PC-9 (cell line): Measurements from ENCODE around the gene KDM1B. TPM values are rescaled to one million over a fixed set of nuclear protein-coding genes. Genes with fewer than 3 reads are reported as not detected.
A peak's percentile ranks its signal among the peaks of the same experiment; 100 is the strongest.

Experiments
- BruUV-seq: library from RNA; stranded (reverse); fragments of 400-500 nt; replicated peaks from 2 replicates; lab custom pipeline; 2021; lab: Mats Ljungman, UMichigan
- CTCF ChIA-PET: fragments of 300-600 bp; sonication (Branson Sonifier 250); formaldehyde crosslinking; loops from one replicate; lab custom pipeline; 2022; ENCODE audit warnings: antibody characterized with exemption; lab: Charles Lee
- POLR2A ChIA-PET: fragments of 300-600 bp; sonication (Branson Sonifier 250); formaldehyde crosslinking; loops from one replicate; lab custom pipeline; 2022; ENCODE audit warnings: antibody characterized with exemption; ENCODE audit not compliant: unreplicated experiment; lab: Charles Lee
- DNase-seq, 2 experiments: peaks; one replicate each; pipeline versions ENCODE4 v3.0.0 to v3.0.0-alpha.2; 2015 to 2022; ENCODE audit warnings: mixed read lengths in 1 of 2
- H2AFZ ChIP-seq: fragments of 200-600 bp; sonication (generic); 2 replicates; pipeline ENCODE4 v1.8.1; 2017; ENCODE audit warnings: antibody characterized with exemption
- H3F3A ChIP-seq: fragments of 200-600 bp; sonication (generic); 2 replicates; pipeline ENCODE4 v1.8.1; 2017; ENCODE audit warnings: antibody characterized with exemption, mild to moderate bottlenecking, low read depth; ENCODE audit not compliant: insufficient read depth
- H3K27ac ChIP-seq: fragments of 200-600 bp; sonication (generic); 2 replicates; pipeline ENCODE4 v1.6.1; 2016; ENCODE audit warnings: mixed run types
- H3K27me3 ChIP-seq: fragments of 200-600 bp; sonication (generic); 2 replicates; pipeline ENCODE4 v1.6.1; 2016; ENCODE audit warnings: low read depth, mixed run types; ENCODE audit not compliant: insufficient read depth
- H3K36me3 ChIP-seq: fragments of 200-600 bp; sonication (generic); 2 replicates; pipeline ENCODE4 v1.6.1; 2016; ENCODE audit warnings: low read depth, mixed run types
- H3K4me1 ChIP-seq: fragments of 200-600 bp; sonication (generic); replicated peaks from 2 replicates; pipeline ENCODE4 v1.6.1; 2016; ENCODE audit warnings: mixed run types; ENCODE audit not compliant: insufficient read depth
- H3K4me2 ChIP-seq: fragments of 200-600 bp; sonication (generic); 2 replicates; pipeline ENCODE4 v1.6.1; 2017; ENCODE audit warnings: mixed run types
- H3K4me3 ChIP-seq: fragments of 200-600 bp; sonication (generic); 2 replicates; pipeline ENCODE4 v1.6.1; 2016; ENCODE audit warnings: mixed run types
- H3K79me2 ChIP-seq: fragments of 200-600 bp; sonication (generic); 2 replicates; pipeline ENCODE4 v1.6.1; 2017; ENCODE audit warnings: low read depth, mixed run types
- H3K9me2 ChIP-seq: fragments of 200-600 bp; sonication (generic); 2 replicates; pipeline ENCODE4 v1.8.1; 2017; ENCODE audit warnings: mild to moderate bottlenecking; ENCODE audit not compliant: insufficient read depth
- H3K9me3 ChIP-seq: fragments of 200-600 bp; sonication (generic); 2 replicates; pipeline ENCODE4 v1.8.1; 2016; ENCODE audit warnings: low read depth; ENCODE audit not compliant: insufficient read depth
- H4K20me1 ChIP-seq: fragments of 200-600 bp; sonication (generic); 2 replicates; pipeline ENCODE4 v1.8.1; 2017; ENCODE audit not compliant: insufficient read depth
- EZH2 ChIP-seq: fragments of 200-600 bp; sonication (generic); IDR thresholded peaks from 2 replicates; pipeline ENCODE4 v1.8.0; 2017; ENCODE audit warnings: antibody characterized with exemption, low read depth
- intact Hi-C: fragments of 100-400 bp; cut with micrococcal nuclease; formaldehyde crosslinking; loops from one replicate; pipeline ENCODE4 v1.10.0; 2022; ENCODE audit not compliant: unreplicated experiment
- total RNA-seq: library from RNA; stranded (reverse); gene quantifications from 2 replicates; pipeline ENCODE4 v1.2.3, GENCODE V29; 2021
- TF ChIP-seq, protein P1 (sequence below): fragments of 200-600 bp; sonication (generic); conservative IDR thresholded peaks from 2 replicates; pipeline ENCODE4 v1.6.1; 2017; ENCODE audit warnings: mixed run types, antibody characterized with exemption, mild to moderate bottlenecking, moderate library complexity

The KDM1B gene
- total RNA-seq, 1 experiment from 2014 or later = 21.5 TPM

DNA sequence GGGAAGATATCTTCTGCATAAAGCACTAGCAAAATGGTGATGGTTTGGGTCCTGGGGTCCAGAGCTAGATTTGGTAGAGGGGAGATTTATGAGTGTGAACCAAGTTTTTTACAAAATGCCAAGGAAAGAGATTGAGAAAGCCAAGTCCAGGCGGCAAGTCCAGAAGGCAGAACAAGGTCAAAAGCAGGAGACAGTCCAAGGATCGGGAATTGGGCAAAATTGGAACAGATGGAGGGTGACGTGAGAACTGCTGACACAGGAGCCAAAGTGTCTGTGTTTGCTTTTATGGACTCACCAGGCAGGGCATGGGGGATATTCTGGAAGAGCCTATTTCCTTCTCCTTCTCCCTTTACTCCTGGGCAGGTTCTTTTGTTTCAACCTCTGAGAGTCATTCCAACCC is 36.9 kb upstream of the KDM1B start:
- no peak overlapping the region for H3K27ac ChIP-seq
- no peaks in the 10 kb centered on the region for H3K79me2 ChIP-seq
- no peaks in the 10 kb centered on the region for H3K4me1 ChIP-seq
- DNase-seq = no peak
- TF ChIP-seq EZH2 = no peak
- TF ChIP-seq, protein P1, sequence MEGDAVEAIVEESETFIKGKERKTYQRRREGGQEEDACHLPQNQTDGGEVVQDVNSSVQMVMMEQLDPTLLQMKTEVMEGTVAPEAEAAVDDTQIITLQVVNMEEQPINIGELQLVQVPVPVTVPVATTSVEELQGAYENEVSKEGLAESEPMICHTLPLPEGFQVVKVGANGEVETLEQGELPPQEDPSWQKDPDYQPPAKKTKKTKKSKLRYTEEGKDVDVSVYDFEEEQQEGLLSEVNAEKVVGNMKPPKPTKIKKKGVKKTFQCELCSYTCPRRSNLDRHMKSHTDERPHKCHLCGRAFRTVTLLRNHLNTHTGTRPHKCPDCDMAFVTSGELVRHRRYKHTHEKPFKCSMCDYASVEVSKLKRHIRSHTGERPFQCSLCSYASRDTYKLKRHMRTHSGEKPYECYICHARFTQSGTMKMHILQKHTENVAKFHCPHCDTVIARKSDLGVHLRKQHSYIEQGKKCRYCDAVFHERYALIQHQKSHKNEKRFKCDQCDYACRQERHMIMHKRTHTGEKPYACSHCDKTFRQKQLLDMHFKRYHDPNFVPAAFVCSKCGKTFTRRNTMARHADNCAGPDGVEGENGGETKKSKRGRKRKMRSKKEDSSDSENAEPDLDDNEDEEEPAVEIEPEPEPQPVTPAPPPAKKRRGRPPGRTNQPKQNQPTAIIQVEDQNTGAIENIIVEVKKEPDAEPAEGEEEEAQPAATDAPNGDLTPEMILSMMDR = no peak
- no peaks in the 10 kb centered on the region for H3K36me3 ChIP-seq
- H3K4me2 ChIP-seq = no peak overlapping the region
- no TSS peak for BruUV-seq
- H3K9me3 ChIP-seq = no peaks in the 10 kb centered on the region
- ChIA-PET POLR2A (no interaction called here), CTCF (no interaction called here)
- H4K20me1 ChIP-seq = no peaks in the 10 kb centered on the region
- H3K4me3 ChIP-seq = no peak overlapping the region
- no peak overlapping the region for H2AFZ ChIP-seq
- H3F3A ChIP-seq = no peaks in the 10 kb centered on the region
- H3K9me2 ChIP-seq = no peaks in the 10 kb centered on the region
- no peaks in the 10 kb centered on the region for H3K27me3 ChIP-seq
- intact Hi-C loops = no loop called here

DNA sequence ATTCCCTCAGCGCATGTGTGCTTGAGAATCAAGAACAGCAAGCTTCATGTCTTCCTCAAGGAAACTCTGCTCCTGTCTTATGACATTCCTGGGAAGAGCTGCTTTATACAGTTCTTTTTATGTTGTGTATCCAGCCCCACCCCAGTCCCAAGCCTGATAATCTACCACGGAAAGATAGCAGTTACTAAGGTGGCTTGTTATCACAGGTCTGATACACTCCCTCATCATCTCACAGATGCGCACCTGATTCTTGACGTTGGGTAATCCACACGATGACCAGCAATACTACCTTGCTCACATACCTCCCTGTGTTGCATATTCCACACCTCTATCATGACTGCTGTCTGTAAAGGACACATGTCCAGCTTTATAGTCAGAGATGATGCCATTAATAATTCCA is 36.0 kb upstream of the KDM1B start:
- H3K4me1 ChIP-seq = no peaks in the 10 kb centered on the region
- intact Hi-C loops = no loop called here
- POLR2A ChIA-PET = no interaction called here
- H3K36me3 ChIP-seq = no peaks in the 10 kb centered on the region
- H3F3A ChIP-seq = no peaks in the 10 kb centered on the region
- BruUV-seq = no TSS peak
- no peaks in the 10 kb centered on the region for H3K27me3 ChIP-seq
- no peaks in the 10 kb centered on the region for H3K9me2 ChIP-seq
- no peak overlapping the region for H3K4me3 ChIP-seq
- TF ChIP-seq, protein P1 = no peak
- no peak for TF ChIP-seq EZH2
- no peak overlapping the region for H3K27ac ChIP-seq
- H2AFZ ChIP-seq = no peak overlapping the region
- H3K79me2 ChIP-seq = no peaks in the 10 kb centered on the region
- CTCF ChIA-PET = no interaction called here
- H3K9me3 ChIP-seq = no peaks in the 10 kb centered on the region
- H4K20me1 ChIP-seq = no peaks in the 10 kb centered on the region
- DNase-seq = no peak
- no peak overlapping the region for H3K4me2 ChIP-seq

DNA sequence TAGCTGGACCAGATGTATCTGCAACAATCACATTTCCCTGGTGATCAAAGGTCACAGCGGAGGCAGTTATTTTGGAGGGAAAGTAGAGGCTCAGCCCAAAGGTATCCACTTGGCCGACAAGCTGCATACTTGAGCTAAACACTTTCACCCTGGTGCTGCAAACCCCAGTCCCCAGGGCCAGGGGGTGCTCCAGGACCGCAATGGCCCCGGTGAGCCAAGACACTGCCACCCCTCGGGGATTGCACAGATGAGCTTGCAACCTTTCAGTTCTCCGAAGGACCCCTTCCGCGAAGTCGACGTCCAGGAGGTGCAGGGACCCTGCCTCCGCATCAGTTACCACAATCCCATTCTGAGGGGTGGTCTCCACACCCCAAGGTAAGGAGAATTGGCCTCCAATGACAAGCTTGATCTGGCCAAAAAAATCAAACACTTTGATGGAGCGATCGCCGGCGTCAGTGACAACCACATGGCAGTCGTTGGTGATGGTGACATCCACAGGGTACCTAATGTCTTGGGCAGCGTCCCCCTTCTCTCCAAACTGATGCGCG is 33.6 kb upstream of the KDM1B start:
- H3K4me2 ChIP-seq = no peak overlapping the region
- no peaks in the 10 kb centered on the region for H3K79me2 ChIP-seq
- BruUV-seq = TSS peak; percentile 45
- H3K9me2 ChIP-seq = no peaks in the 10 kb centered on the region
- no peaks in the 10 kb centered on the region for H3K27me3 ChIP-seq
- TF ChIP-seq, protein P1 = no peak
- TF ChIP-seq EZH2 = no peak
- H3F3A ChIP-seq = no peaks in the 10 kb centered on the region
- H3K4me1 ChIP-seq = no peaks in the 10 kb centered on the region
- no peak overlapping the region for H3K27ac ChIP-seq
- no peak overlapping the region for H3K4me3 ChIP-seq
- intact Hi-C loops = loop anchor here (1.0 to 10.0 kb wide), 6 partner anchors 133 to 537 kb away; no protein-coding TSS in a partner anchor
- ChIA-PET CTCF (interaction anchor here (0.5 to 1.5 kb wide), 5 partner anchors 21 to 407 kb away, joined by 3 to 6 read pairs (median 5); partner anchors contain the start of gene KIF13A), POLR2A (no interaction called here)
- no peaks in the 10 kb centered on the region for H3K9me3 ChIP-seq
- no peak overlapping the region for H2AFZ ChIP-seq
- DNase-seq = no peak
- no peaks in the 10 kb centered on the region for H4K20me1 ChIP-seq
- no peaks in the 10 kb centered on the region for H3K36me3 ChIP-seq
